ENCODE results near the gene RPE65.

- TF ChIP-seq MAFK (IDR thresholded peaks at IDR 0.05; ENCODE audit: low read depth, low read length) (no peak), BHLHE40 (IDR thresholded peaks at IDR 0.05; ENCODE audit: low read depth, low read length) (no peak), POLR2A (IDR thresholded peaks at IDR 0.05; ENCODE audit: low read depth, low read length) (no peak)
These were observed at the start of gene RPE65 for GRCh38 chr1:68449901-68450300.

Data from IMR-90 (cell line).